Hepatocyte (in vitro differentiated cells): Measurements from ENCODE around the gene ENOPH1. TPM values are rescaled to one million over a fixed set of nuclear protein-coding genes. Genes with fewer than 3 reads are reported as not detected.

Experiments used
- DNase-seq: peaks from one replicate; pipeline ENCODE4 v3.0.0-alpha.2; 2016; ENCODE audit warnings: low spot score
- H2AFZ ChIP-seq: fragments of 200-600 bp; sonication (generic); 2 replicates; pipeline ENCODE4 v1.6.0; 2016; ENCODE audit warnings: antibody characterized with exemption, mild to moderate bottlenecking
- H3K27ac ChIP-seq: fragments of 200-600 bp; sonication (generic); 2 replicates; pipeline ENCODE4 v1.5.1; 2016; ENCODE audit warnings: mild to moderate bottlenecking
- H3K27me3 ChIP-seq: fragments of 200-600 bp; sonication (generic); 2 replicates; pipeline ENCODE4 v1.6.1; 2016
- H3K36me3 ChIP-seq: fragments of 200-600 bp; sonication (generic); replicated peaks from 2 replicates; pipeline ENCODE4 v1.5.1; 2016; ENCODE audit warnings: low read depth; ENCODE audit not compliant: insufficient read depth
- H3K4me1 ChIP-seq: fragments of 200-600 bp; sonication (generic); 2 replicates; pipeline ENCODE4 v1.5.1; 2016; ENCODE audit warnings: mild to moderate bottlenecking, moderate library complexity; ENCODE audit not compliant: insufficient read depth
- H3K4me2 ChIP-seq: fragments of 200-600 bp; sonication (generic); 2 replicates; pipeline ENCODE4 v1.6.0; 2016
- H3K4me3 ChIP-seq: fragments of 200-600 bp; sonication (generic); 2 replicates; pipeline ENCODE4 v1.5.1; 2016; ENCODE audit warnings: mild to moderate bottlenecking
- H3K79me2 ChIP-seq: fragments of 200-600 bp; sonication (generic); 2 replicates; pipeline ENCODE4 v1.6.0; 2017; ENCODE audit warnings: mild to moderate bottlenecking
- H3K9me2 ChIP-seq: fragments of 200-600 bp; sonication (generic); replicated peaks from 2 replicates; pipeline ENCODE4 v1.6.0; 2017; ENCODE audit warnings: mild to moderate bottlenecking; ENCODE audit not compliant: insufficient read depth
- H3K9me3 ChIP-seq: fragments of 200-600 bp; sonication (generic); 2 replicates; pipeline ENCODE4 v1.5.1; 2016; ENCODE audit warnings: low read depth, mild to moderate bottlenecking
- H4K20me1 ChIP-seq: fragments of 200-600 bp; sonication (generic); 2 replicates; pipeline ENCODE4 v1.6.0; 2016; ENCODE audit warnings: mild to moderate bottlenecking; ENCODE audit not compliant: insufficient read depth, poor library complexity, severe bottlenecking
- CTCF ChIP-seq: fragments of 200-600 bp; sonication (generic); IDR thresholded peaks from 2 replicates; pipeline ENCODE4 v1.5.1; 2016; ENCODE audit warnings: antibody characterized with exemption, mild to moderate bottlenecking; ENCODE audit not compliant: poor library complexity
- EZH2 ChIP-seq: fragments of 200-600 bp; sonication (generic); IDR thresholded peaks from 2 replicates; pipeline ENCODE4 v1.6.1; 2016; ENCODE audit warnings: antibody characterized with exemption, mild to moderate bottlenecking, borderline replicate concordance
- EZH2phosphoT487 ChIP-seq: fragments of 200-600 bp; sonication (generic); IDR thresholded peaks from one replicate; pipeline ENCODE4 v1.6.1; 2018; ENCODE audit warnings: antibody characterized with exemption, mild to moderate bottlenecking, low read depth, moderate library complexity; ENCODE audit not compliant: unreplicated experiment, severe bottlenecking
- WGBS: methylation state at CpG from one replicate; pipeline ENCODE4 v1.1.6; 2016; ENCODE audit warnings: low lambda C conversion rate; ENCODE audit errors: missing lambda C conversion rate; 5-methylcytosine and 5-hydroxymethylcytosine counted together
- polyA plus RNA-seq: library from polyadenylated mRNA; unstranded; fragments of >200 nt; fragmentation: Nextera tagmentation; extraction: Ambion mirVana; gene quantifications from 2 replicates; pipeline ENCODE4 v1.2.1, GENCODE V29; 2016
- total RNA-seq: library from RNA; depleted of rRNA; stranded (reverse); fragments of >200 nt; gene quantifications from 2 replicates; pipeline ENCODE4 v1.2.3, GENCODE V29; 2014

The ENOPH1 gene
- total and polyA plus RNA-seq, 2 experiments from 2014 or later, result 35.9 to 59.6 TPM

- H3K36me3 ChIP-seq, result no peaks in the 10 kb centered on the region
- H3K79me2 ChIP-seq, result no peaks in the 10 kb centered on the region
- H3K27me3 ChIP-seq, result no peaks in the 10 kb centered on the region
- 66% methylated on average over 3 of the region's 3 CpGs for WGBS
- peak overlapping the region; percentile 39 for H2AFZ ChIP-seq
- H4K20me1 ChIP-seq, result no peaks in the 10 kb centered on the region
- H3K4me2 ChIP-seq, result peak overlapping the region; percentile 47
- H3K27ac ChIP-seq, result peak overlapping the region; percentile 88
- no peaks in the 10 kb centered on the region for H3K9me3 ChIP-seq
- TF ChIP-seq CTCF, result no peak
- TF ChIP-seq EZH2phosphoT487, result no peak
- no peak for TF ChIP-seq EZH2
- H3K4me3 ChIP-seq, result no peak overlapping the region
- peak; percentile 78 for DNase-seq
- no peaks in the 10 kb centered on the region for H3K9me2 ChIP-seq
- H3K4me1 ChIP-seq, result peaks cover 6% of the 10 kb centered on the region
Measured at GRCh38 chr4:82394896-82395295, 35.5 kb upstream of the ENOPH1 start.

DNA sequence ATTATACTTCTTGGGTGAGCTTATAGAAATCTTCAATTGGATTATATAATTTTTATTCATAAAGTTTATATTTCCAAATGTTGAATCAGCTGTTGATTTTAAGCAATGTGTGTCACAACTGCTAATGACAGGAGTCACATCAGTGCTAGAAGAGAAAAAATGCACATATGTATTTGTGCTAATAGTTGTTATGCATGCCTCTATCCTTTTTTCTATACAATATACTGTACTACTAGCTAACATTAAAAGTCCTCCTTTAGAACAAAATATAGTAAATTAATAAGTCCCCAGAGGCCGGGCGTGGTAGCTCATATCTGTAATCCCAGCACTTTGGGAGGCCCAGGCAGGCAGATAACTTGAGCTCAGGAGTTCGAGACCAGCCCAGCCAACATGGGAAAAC, 32.9 kb upstream of the ENOPH1 start:
- H3K27me3 ChIP-seq, result no peaks in the 10 kb centered on the region
- H3K9me2 ChIP-seq, result no peaks in the 10 kb centered on the region
- no peaks in the 10 kb centered on the region for H3K36me3 ChIP-seq
- no peak for TF ChIP-seq CTCF
- no peak for TF ChIP-seq EZH2
- TF ChIP-seq EZH2phosphoT487, result no peak
- no peak overlapping the region for H3K4me3 ChIP-seq
- no peaks in the 10 kb centered on the region for H4K20me1 ChIP-seq
- no peak overlapping the region for H3K4me2 ChIP-seq
- no peak for DNase-seq
- no peaks in the 10 kb centered on the region for H3K79me2 ChIP-seq
- H3K9me3 ChIP-seq, result no peaks in the 10 kb centered on the region
- WGBS, result 91% methylated on average over 3 of the region's 3 CpGs
- peaks cover 6% of the 10 kb centered on the region for H3K4me1 ChIP-seq
- H3K27ac ChIP-seq, result no peak overlapping the region
- no peak overlapping the region for H2AFZ ChIP-seq

DNA sequence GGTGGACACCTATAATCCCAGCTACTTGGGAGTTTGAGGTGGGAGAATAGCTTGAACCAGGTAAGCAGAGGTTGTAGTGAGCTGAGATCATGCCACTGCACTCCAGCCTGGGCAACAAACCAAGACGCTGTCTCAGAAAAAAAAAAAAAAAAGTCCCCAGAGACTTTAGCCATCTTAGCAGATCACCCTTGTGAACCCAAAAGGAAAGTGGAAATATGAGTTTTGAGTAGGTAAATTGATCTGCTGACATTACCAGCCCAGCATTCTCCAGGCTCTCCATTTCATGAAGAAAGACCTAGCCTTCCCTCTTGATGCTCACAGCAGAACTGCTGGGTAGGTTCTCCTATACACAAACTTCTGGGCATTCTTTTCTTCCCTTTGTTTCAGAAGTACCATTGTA, 32.1 kb upstream of the ENOPH1 start:
- Histone ChIP-seq H3K36me3 (no peaks in the 10 kb centered on the region), H3K4me3 (no peak overlapping the region), H3K9me3 (no peaks in the 10 kb centered on the region), H3K79me2 (no peaks in the 10 kb centered on the region), H3K4me2 (no peak overlapping the region), H2AFZ (no peak overlapping the region), H3K27me3 (no peaks in the 10 kb centered on the region), H3K9me2 (no peaks in the 10 kb centered on the region), H4K20me1 (no peaks in the 10 kb centered on the region), H3K27ac (no peak overlapping the region), H3K4me1 (peaks cover 6% of the 10 kb centered on the region)
- TF ChIP-seq CTCF (no peak), EZH2phosphoT487 (no peak), EZH2 (no peak)
- no peak for DNase-seq
- WGBS, result 100% methylated on average over 1 of the region's 1 CpG

DNA sequence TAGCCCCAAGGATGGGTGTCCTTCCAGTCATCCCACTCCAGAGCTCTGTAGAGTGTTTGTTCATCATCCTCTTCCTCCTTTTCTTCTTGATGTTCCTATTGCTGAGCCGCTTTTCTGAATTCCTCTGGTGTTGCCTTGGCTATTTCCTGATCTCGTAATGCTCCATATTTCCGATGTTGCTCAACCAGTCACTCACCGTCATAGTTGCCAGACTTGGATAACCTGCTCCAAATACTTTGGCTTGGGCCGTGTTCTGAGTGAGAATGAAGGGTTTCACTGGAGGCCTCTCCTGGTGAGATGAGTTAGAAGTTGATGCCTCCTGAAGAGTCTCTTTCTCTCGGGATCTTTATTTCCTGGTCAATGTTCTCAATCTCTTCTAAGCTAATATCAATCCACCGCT, 28.8 kb upstream of the ENOPH1 start:
- no peaks in the 10 kb centered on the region for H3K9me3 ChIP-seq
- no peaks in the 10 kb centered on the region for H3K27me3 ChIP-seq
- no peaks in the 10 kb centered on the region for H3K4me1 ChIP-seq
- no peak for TF ChIP-seq EZH2phosphoT487
- no peak for TF ChIP-seq CTCF
- no peak for TF ChIP-seq EZH2
- no peak overlapping the region for H3K4me3 ChIP-seq
- H3K27ac ChIP-seq, result no peak overlapping the region
- H3K9me2 ChIP-seq, result no peaks in the 10 kb centered on the region
- no peak for DNase-seq
- H3K4me2 ChIP-seq, result no peak overlapping the region
- H3K79me2 ChIP-seq, result no peaks in the 10 kb centered on the region
- H3K36me3 ChIP-seq, result no peaks in the 10 kb centered on the region
- H2AFZ ChIP-seq, result no peak overlapping the region
- H4K20me1 ChIP-seq, result no peaks in the 10 kb centered on the region
- 94% methylated on average over 7 of the region's 7 CpGs for WGBS
